Measurements from ENCODE around the gene MTIF3.

GRCh38 chr13:27497563-27498230 lies 47.3 kb upstream of the MTIF3 start:
- TF ChIP-seq CTCF (conservative IDR thresholded peaks at IDR 0.05; ENCODE audit: low read depth, low read length) (no peak), EZH2 (IDR thresholded peaks at IDR 0.05; ENCODE audit: borderline replicate concordance, low read depth, low read length, poor library complexity, severe bottlenecking) (no peak)
